SK-N-MC (cell line): ENCODE results near the gene CYP27B1.
A peak's percentile ranks its signal among the peaks of the same experiment; 100 is the strongest.

ENCODE experiments used
- DNase-seq: peaks from one replicate; pipeline ENCODE4 v3.0.0-alpha.2; 2011; ENCODE audit warnings: low read depth, low spot score
- H3K27ac ChIP-seq: fragments of 200-600 bp; sonication (generic); 2 replicates; pipeline ENCODE4 v1.5.1; 2016; ENCODE audit warnings: mixed run types
- H3K36me3 ChIP-seq: fragments of 200-600 bp; sonication (generic); 2 replicates; pipeline ENCODE4 v1.6.1; 2017; ENCODE audit warnings: antibody characterized with exemption, low read length, mixed read lengths; ENCODE audit not compliant: insufficient read depth
- H3K4me3 ChIP-seq: fragments of 200-600 bp; sonication (generic); 2 replicates; pipeline ENCODE4 v1.5.1; 2016
- H3K9ac ChIP-seq: fragments of 200-600 bp; sonication (generic); 2 replicates; pipeline ENCODE4 v1.8.0; 2017; ENCODE audit warnings: mixed run types, mixed read lengths; ENCODE audit not compliant: insufficient read length
- H3K9me3 ChIP-seq: fragments of 200-600 bp; sonication (generic); 2 replicates; pipeline ENCODE4 v1.6.1; 2017; ENCODE audit warnings: low read depth, mild to moderate bottlenecking, antibody characterized with exemption, low read length, moderate library complexity, mixed read lengths
- EZH2 ChIP-seq: fragments of 200-600 bp; sonication (generic); IDR thresholded peaks from one replicate; pipeline ENCODE4 v1.6.1; 2017; ENCODE audit warnings: antibody characterized with exemption
- FOXP2 ChIP-seq: optimal IDR thresholded peaks from 2 replicates; pipeline ENCODE3; 2011; ENCODE audit warnings: mild to moderate bottlenecking, moderate library complexity; ENCODE audit not compliant: insufficient read depth; ENCODE audit errors: extremely low read length, control extremely low read depth
- POLR2AphosphoS5 ChIP-seq: IDR thresholded peaks from 2 replicates; pipeline ENCODE4 v1.6.1; 2012; ENCODE audit warnings: mild to moderate bottlenecking, low read depth, low read length, borderline replicate concordance

CYP27B1 gene

DNA sequence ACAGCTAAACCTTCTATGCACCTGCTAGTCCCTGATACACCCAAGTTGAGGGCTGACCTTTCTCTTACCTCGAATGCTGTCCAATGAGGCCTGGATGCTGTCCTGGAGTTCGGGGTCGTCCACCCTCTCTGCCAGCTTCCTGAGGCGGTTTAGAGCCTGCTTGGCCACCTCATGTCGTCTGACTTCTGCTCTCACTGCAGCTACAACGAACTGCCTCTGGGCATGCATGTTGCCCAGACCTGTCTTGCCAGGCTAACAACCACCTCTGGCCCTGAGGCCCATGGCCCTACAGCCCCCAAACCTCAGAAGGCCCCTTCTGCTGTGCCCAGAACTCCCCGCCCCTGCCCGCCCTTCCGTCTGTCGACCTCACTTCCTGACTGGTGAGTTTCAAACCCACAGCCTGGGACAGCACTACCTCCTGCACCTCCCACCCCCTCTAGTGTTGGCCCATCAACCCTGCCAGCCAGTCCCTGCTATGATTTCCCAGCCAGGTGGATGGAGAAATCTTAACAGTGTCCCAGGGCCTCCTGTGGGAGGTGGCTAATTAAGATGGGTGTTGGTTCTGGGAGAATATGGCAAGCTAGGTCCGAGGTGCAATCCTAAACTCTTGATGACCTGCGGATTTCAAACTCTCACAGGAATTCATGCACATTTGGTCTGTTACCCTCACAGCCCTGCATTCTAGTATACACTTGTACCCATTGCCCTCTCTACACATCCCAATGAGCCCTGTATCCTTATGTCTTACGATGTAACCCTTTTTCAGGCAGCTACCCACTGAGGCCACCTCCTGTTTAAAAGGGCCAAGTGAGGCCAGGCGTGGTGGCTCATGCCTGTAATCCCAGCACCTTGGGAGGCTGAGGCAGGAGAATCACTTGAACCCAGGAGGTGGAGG lies 24.8 kb downstream of the CYP27B1 start:
- no peak for TF ChIP-seq EZH2
- TF ChIP-seq POLR2AphosphoS5, result no peak
- TF ChIP-seq FOXP2, result no peak
- Histone ChIP-seq H3K27ac (no peak overlapping the region), H3K36me3 (peaks cover 13% of the 10 kb centered on the region), H3K9me3 (no peaks in the 10 kb centered on the region), H3K4me3 (no peak overlapping the region), H3K9ac (no peak overlapping the region)
- DNase-seq, result no peak

DNA sequence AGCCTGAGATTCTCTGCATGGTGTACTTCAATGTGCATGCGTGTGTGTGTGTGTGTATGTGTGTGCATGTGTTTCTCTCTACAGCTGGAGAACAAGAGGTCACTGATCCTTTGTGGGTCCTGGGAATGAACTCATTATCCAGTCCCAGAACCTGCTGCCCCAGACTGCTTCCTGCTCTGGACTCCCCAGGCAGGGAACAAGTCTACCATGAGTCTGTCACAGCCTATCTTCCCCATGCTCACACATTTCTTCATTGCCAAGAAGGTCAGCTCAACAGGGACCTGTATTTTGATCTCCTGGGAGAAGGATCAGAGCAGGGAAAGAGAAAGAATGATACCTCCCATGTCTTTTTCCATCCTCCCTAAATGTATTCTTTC lies 25.5 kb downstream of the CYP27B1 start:
- H3K9ac ChIP-seq, result no peak overlapping the region
- DNase-seq, result no peak
- peaks cover 6% of the 10 kb centered on the region for H3K36me3 ChIP-seq
- no peak overlapping the region for H3K27ac ChIP-seq
- no peak overlapping the region for H3K4me3 ChIP-seq
- TF ChIP-seq FOXP2 (no peak), EZH2 (no peak), POLR2AphosphoS5 (no peak)
- H3K9me3 ChIP-seq, result no peaks in the 10 kb centered on the region

DNA sequence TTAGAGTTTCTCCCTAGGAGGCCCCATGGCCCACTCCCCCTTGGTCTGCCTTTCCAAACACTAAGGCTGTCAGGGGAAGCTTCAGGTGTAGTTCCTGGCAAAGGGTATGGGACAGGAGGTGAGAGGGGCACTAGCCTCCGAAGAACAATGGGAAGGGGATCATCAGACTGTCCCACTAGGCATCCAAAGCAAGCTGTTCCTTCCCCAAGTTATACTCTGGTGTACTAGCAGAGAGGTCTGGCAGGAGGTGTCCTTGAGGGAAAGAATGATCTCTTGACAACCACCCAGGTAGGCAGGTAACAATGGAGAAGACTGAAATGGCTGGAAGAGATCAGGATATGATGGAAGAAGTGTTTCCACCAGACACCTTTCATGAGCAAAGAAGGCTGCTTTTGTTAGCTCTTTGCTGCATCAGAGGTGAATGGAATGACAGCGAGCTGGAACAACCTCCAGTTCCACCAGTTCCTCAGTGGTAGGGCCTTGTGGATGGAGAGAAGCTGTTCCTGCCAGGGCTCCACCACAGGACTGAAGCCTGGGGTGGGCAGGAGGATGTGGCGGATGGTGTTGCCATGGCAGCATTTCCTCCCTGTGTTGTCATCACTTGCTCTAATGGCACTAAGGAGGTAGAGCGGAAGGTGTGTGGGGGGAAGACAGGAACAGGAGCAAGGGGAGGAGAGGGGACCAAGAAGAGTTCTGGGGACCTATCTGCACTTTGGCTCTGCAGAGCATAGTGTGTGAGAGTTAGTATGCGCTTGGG lies 26.0 kb downstream of the CYP27B1 start:
- Histone ChIP-seq H3K4me3 (no peak overlapping the region), H3K9ac (no peak overlapping the region), H3K9me3 (no peaks in the 10 kb centered on the region), H3K36me3 (peaks cover under 1% of the 10 kb centered on the region), H3K27ac (no peak overlapping the region)
- DNase-seq, result no peak
- no peak for TF ChIP-seq POLR2AphosphoS5

DNA sequence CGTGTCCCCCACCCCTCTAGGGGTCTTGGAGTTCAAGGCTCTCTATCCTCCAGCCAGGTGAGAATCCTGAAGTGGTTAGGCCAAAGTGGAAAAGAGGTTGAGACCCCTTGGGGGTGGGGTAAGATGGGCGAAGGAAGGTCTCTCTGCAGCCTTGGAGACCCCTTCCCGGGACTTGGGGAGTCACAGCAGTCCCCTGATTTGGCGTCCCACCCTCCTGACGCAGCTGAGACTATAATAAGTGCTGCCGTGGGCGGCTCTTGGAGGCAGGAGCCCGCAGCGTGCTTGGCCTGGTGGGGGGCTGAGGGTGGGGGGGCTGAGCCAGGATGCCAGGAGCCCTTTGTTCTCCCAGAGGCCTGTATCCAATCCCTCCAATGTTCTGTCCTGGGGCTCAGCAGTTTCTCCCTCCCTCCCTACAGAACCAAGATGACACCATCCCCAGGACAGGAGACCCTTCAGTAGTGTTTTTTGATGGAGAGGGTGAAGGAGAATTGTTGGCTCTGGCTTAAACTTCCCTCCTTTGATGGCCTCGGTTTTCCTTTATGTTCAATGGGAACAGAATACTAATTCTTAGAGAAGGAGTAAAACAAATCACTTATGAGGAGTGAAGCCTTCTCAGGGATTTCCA lies 26.9 kb downstream of the CYP27B1 start:
- Histone ChIP-seq H3K9me3 (no peaks in the 10 kb centered on the region), H3K9ac (no peak overlapping the region)

DNA sequence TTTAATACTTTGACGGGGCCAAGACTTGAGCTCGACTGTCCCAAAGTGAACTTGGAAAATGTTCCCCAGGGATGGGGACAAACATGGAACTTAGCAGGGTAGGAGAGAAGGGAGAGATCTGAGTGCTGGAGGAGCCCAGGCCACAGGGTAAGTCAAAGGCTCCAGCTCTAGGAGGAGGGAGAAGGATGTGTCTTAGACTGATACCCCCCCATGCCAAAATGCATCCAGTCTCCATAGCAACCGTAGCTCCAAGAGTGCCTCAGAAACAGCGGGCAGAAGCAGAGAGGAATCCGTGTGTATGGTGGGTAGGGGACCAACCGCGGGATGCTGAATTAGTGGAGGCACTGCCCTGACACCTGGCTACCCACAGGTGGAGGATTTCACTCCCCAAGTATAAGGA lies 27.5 kb downstream of the CYP27B1 start:
- Histone ChIP-seq H3K4me3 (no peak overlapping the region), H3K9me3 (no peaks in the 10 kb centered on the region), H3K9ac (no peak overlapping the region), H3K27ac (no peak overlapping the region), H3K36me3 (no peaks in the 10 kb centered on the region)
- TF ChIP-seq EZH2 (no peak), POLR2AphosphoS5 (no peak), FOXP2 (no peak)
- DNase-seq, result no peak

More for the DNA sequence above, 26.9 kb downstream of the CYP27B1 start:
- Histone ChIP-seq H3K4me3 (no peak overlapping the region), H3K27ac (no peak overlapping the region), H3K36me3 (no peaks in the 10 kb centered on the region)
- no peak for DNase-seq
- no peak for TF ChIP-seq FOXP2
- no peak for TF ChIP-seq EZH2
- no peak for TF ChIP-seq POLR2AphosphoS5

DNA sequence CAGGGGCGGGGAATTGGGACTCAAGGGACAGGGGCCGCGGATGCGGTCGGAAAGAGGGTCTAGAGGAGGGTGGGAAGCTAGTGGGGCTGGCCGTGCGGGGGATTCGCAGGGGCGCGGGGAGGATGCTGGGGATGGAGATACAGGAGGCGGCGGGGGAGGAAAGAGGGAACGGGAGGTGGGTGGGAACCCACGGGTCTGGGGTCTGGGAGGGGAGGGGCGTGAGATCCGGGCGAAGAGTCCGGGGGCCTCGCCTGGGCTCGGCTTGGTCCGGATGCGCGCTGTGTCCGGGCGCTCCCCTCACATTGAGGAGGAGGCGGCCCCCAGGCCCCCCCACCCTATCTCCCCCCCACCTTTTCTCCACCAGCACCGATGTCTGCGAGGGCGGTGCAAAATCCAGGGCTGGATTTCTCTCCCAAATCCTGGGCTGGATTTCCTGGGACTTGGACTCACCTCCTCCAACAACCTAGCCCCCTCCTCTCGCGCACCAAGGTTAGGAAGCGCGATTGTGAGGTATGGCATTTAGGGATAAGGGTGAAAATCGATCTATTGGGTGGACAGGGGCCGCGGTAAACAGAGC lies 28.1 kb downstream of the CYP27B1 start, which contains the start of gene AGAP2:
Gene AGAP2 (minus strand): TSS at position 82 of the 577 bp plus-strand sequence. CDS start 496 bp downstream, outside the sequence.
- Histone ChIP-seq H3K27ac (no peak within 1 kb of the TSS), H3K9me3 (no peaks in the 10 kb centered on the region), H3K36me3 (no peaks in the 10 kb centered on the region), H3K9ac (no peak within 1 kb of the TSS), H3K4me3 (peak within 1 kb of the TSS; percentile 77)
- DNase-seq, result no peak
- TF ChIP-seq FOXP2 (no peak), EZH2 (no peak), POLR2AphosphoS5 (no peak)

DNA sequence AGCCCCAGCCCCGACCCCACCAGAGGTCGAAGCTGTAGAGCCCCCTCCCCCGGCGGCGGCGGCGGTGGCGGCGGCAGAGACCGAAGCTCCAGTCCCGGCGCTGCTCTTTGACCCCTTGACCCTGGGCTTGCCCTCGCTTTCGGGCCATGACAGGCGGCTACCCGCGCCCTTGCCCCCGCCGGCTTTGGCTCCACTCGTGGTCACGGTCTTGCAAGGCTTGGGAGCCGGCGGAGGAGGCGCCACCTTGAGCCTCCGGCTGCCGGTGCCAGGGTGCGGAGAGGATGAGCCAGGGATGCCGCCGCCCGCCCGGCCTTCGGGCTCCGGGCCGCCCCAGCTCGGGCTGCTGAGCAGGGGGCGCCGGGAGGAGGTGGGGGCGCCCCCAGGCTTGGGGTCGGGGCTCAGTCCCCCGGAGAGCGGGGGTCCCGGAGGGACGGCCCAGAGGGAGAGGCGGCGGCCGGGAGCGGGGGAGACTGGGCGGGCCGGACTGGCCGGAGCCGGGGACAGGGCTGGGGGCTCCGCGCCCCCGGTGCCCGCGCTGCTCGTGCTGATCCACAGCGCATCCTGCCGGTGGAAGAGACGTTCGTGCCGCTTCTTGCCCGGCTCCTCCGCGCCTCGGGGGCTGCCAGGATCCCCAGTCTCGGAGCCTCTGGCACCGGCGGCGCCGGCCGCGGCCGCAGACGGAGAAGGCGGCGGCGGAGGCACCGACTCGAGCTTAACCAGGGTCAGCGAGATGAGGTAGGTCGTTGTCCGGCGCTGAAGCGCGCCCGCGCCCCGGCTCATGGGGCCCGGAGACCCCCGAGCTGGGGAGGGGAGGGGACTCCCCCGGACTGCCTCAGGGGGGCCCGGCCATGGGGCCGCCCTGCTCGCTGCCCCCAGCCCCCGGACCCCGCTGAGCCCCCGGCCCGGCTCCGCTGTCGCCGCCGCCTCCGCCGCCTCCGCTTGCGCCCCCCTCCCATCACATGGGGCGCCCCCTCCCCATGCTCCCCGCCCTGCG lies 29.1 kb downstream of the CYP27B1 start:
- Histone ChIP-seq H3K36me3 (no peaks in the 10 kb centered on the region), H3K9me3 (no peaks in the 10 kb centered on the region), H3K27ac (no peak overlapping the region), H3K9ac (no peak overlapping the region), H3K4me3 (peak overlapping the region; percentile 77)
- TF ChIP-seq FOXP2 (no peak), EZH2 (no peak), POLR2AphosphoS5 (no peak)
- no peak for DNase-seq
